Chondrocyte (in vitro differentiated cells): ENCODE data around the gene PSG6. TPM values are rescaled to one million over a fixed set of nuclear protein-coding genes. Genes with fewer than 3 reads are reported as not detected.
A peak's percentile ranks its signal among the peaks of the same experiment; 100 is the strongest.
"Not testable (repeated sequence)": the region's sequence is repeated elsewhere in the genome, so short reads cannot be mapped to it uniquely, and the experiment has no call there.

Experiments used
- DNase-seq: peaks from one replicate; pipeline ENCODE4 v3.0.0; 2021; ENCODE audit warnings: mixed read lengths, low spot score
- H3K27ac Mint-ChIP-seq: one replicate; pipeline ENCODE4 v1.8.0; 2021; ENCODE audit warnings: mild to moderate bottlenecking, moderate library complexity, mixed read lengths; ENCODE audit not compliant: unreplicated experiment
- H3K27me3 Mint-ChIP-seq: 2 replicates; pipeline ENCODE4 v1.8.0; 2021; ENCODE audit warnings: low read depth, mixed read lengths
- H3K36me3 Mint-ChIP-seq: 2 replicates; pipeline ENCODE4 v1.8.0; 2021; ENCODE audit warnings: low read depth, mixed read lengths
- H3K4me1 Mint-ChIP-seq: 2 replicates; pipeline ENCODE4 v1.8.0; 2021; ENCODE audit warnings: low read depth, mild to moderate bottlenecking, mixed read lengths
- H3K4me3 Mint-ChIP-seq: one replicate; pipeline ENCODE4 v1.8.0; 2021; ENCODE audit warnings: mild to moderate bottlenecking, moderate library complexity, mixed read lengths; ENCODE audit not compliant: unreplicated experiment
- H3K9me3 Mint-ChIP-seq: 2 replicates; pipeline ENCODE4 v1.8.0; 2021; ENCODE audit warnings: low read depth, mixed read lengths
- CTCF ChIP-seq: fragments of 200-600 bp; sonication (generic); IDR thresholded peaks from 2 replicates; pipeline ENCODE4 v1.5.0; 2021; ENCODE audit warnings: antibody characterized with exemption, mild to moderate bottlenecking, moderate library complexity
- total RNA-seq: library from RNA; stranded (reverse); gene quantifications from 3 replicates; pipeline ENCODE4 v1.2.1, GENCODE V29; 2021

PSG6 gene
- total RNA-seq, 1 donor from 2014 or later, result not detected

GRCh38 chr19:42874901-42875813 lies 42.5 kb downstream of the PSG6 start:
- H3K36me3 Mint-ChIP-seq, DNase-seq, H3K27me3 Mint-ChIP-seq, H3K4me3 Mint-ChIP-seq, H3K4me1 Mint-ChIP-seq, H3K27ac Mint-ChIP-seq: not testable (repeated sequence)
- H3K9me3 Mint-ChIP-seq, result peaks cover 40% of the 10 kb centered on the region

- not testable (repeated sequence) for H3K27me3 Mint-ChIP-seq, H3K36me3 Mint-ChIP-seq, H3K4me3 Mint-ChIP-seq, H3K27ac Mint-ChIP-seq, H3K4me1 Mint-ChIP-seq, DNase-seq
- H3K9me3 Mint-ChIP-seq, result peaks cover 44% of the 10 kb centered on the region
These were observed 43.6 kb downstream of the PSG6 start for GRCh38 chr19:42874136-42874535.

- no peak for DNase-seq
- Mint-ChIP-seq H3K9me3 (peaks cover 40% of the 10 kb centered on the region), H3K4me3 (no peak overlapping the region), H3K4me1 (no peaks in the 10 kb centered on the region), H3K27me3 (no peaks in the 10 kb centered on the region), H3K27ac (no peak overlapping the region), H3K36me3 (no peaks in the 10 kb centered on the region)
- no peak for TF ChIP-seq CTCF
These were observed 45.1 kb downstream of the PSG6 start for GRCh38 chr19:42872608-42873007.

GRCh38 chr19:42857544-42857867 lies 60.2 kb downstream of the PSG6 start:
- Mint-ChIP-seq H3K36me3 (no peaks in the 10 kb centered on the region), H3K27me3 (no peaks in the 10 kb centered on the region), H3K4me1 (no peaks in the 10 kb centered on the region), H3K27ac (no peak overlapping the region), H3K4me3 (no peak overlapping the region), H3K9me3 (peaks cover 55% of the 10 kb centered on the region)
- TF ChIP-seq CTCF, result no peak
- no peak for DNase-seq

- not testable (repeated sequence) for DNase-seq, H3K4me1 Mint-ChIP-seq, H3K36me3 Mint-ChIP-seq, H3K4me3 Mint-ChIP-seq, H3K27me3 Mint-ChIP-seq, H3K27ac Mint-ChIP-seq
- H3K9me3 Mint-ChIP-seq, result peaks cover 51% of the 10 kb centered on the region
- peak; percentile 33 for TF ChIP-seq CTCF
These were observed 60.7 kb downstream of the PSG6 start for GRCh38 chr19:42856866-42857543.

- not testable (repeated sequence) for H3K27ac Mint-ChIP-seq
These were observed 62.9 kb downstream of the PSG6 start for GRCh38 chr19:42854745-42855144.

GRCh38 chr19:42853231-42853630 lies 64.5 kb downstream of the PSG6 start:
- not testable (repeated sequence) for H3K4me3 Mint-ChIP-seq, DNase-seq, H3K36me3 Mint-ChIP-seq, H3K27ac Mint-ChIP-seq, H3K27me3 Mint-ChIP-seq, H3K4me1 Mint-ChIP-seq
- peaks cover 49% of the 10 kb centered on the region for H3K9me3 Mint-ChIP-seq

More at GRCh38 chr19:42854745-42855144, 62.9 kb downstream of the PSG6 start:
- H3K4me1 Mint-ChIP-seq, H3K27me3 Mint-ChIP-seq, DNase-seq, H3K36me3 Mint-ChIP-seq, H3K4me3 Mint-ChIP-seq: not testable (repeated sequence)
- H3K9me3 Mint-ChIP-seq, result peaks cover 58% of the 10 kb centered on the region

GRCh38 chr19:42852821-42853220 lies 64.9 kb downstream of the PSG6 start:
- H3K9me3 Mint-ChIP-seq, result peaks cover 47% of the 10 kb centered on the region
- not testable (repeated sequence) for H3K27me3 Mint-ChIP-seq, H3K36me3 Mint-ChIP-seq, H3K4me3 Mint-ChIP-seq, H3K4me1 Mint-ChIP-seq, H3K27ac Mint-ChIP-seq, DNase-seq
